ENCODE data around the gene B4GALNT3.
A peak's percentile ranks its signal among the peaks of the same experiment; 100 is the strongest.
"Not testable (repeated sequence)": the region's sequence is repeated elsewhere in the genome, so short reads cannot be mapped to it uniquely, and the experiment has no call there.

B4GALNT3 gene

GRCh38 chr12:459430-460258 lies at the start of gene B4GALNT3:
B4GALNT3 (plus strand) TSS chr12:459939; CDS start chr12:460377, 438 bp downstream.
- DNase-seq (ENCODE audit: extremely low read depth in 1 of 2, low read depth in 1 of 2), result peak in 1 of 2 donors; percentile 8

DNA sequence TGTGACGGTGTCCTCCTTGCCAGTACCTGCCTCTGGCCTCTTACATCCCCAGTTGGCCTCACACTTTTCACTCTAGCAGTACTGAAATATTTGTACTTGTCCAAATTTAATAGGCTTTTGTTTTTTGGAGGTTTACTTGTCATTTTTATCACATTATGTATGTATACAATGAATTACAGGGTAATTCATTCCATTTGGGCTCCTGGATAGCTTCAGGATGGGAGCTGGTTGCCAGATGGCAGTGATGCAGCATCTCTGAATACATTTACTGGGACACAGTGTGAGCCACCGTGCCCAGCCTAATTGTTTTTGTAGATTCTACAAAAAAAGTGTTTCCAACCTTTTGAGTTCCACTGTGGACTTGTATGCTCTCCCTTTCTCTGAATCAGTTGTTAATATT lies 44.9 kb upstream of the B4GALNT3 start:
- DNase-seq (ENCODE audit: extremely low read depth in 1 of 2, low read depth in 1 of 2), result no peak

DNA sequence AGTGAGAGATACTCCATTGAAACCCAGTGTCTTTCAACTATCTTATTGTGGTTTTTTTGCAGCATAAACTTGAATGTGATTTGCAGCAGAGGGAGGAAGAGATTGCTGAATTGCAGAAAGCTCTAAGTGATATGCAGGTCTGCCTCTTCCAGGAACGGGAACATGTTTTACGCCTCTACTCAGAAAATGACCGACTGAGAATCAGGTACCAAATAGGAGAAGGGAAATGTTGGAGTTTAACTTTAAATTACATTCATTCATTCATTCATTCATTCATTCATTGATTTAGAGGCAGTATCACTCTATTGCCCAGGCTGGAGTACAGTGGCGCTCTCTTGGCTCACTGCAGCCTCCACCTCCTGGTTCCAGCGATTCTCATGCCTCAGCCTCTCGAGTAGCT lies 41.3 kb upstream of the B4GALNT3 start:
- no peak for DNase-seq (ENCODE audit: extremely low read depth in 1 of 2, low read depth in 1 of 2)

- DNase-seq (ENCODE audit: extremely low read depth in 1 of 2, low read depth in 1 of 2), result no peak
Measured at GRCh38 chr12:422526-422925, 37.2 kb upstream of the B4GALNT3 start.

DNA sequence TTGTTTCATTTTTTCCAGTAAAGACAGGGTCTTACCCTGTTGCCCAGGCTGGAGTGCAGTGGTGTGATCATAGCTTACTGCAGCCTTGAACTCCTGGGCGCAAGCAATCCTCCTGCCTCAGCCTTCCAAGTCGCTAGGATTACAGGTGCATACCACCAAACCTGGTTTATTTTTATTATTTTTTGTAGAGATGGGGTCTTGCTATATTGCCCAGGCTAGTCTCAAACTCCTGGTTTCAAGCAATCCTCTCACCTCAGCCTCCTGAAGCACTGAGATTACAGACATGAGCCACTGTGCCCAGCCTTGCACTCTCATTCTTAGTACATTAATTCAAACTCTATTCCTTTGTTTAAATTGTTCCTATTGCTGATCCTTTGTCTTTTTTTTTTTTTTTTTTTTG lies 24.0 kb upstream of the B4GALNT3 start:
- DNase-seq (ENCODE audit: extremely low read depth in 1 of 2, low read depth in 1 of 2), result not testable (repeated sequence)

DNA sequence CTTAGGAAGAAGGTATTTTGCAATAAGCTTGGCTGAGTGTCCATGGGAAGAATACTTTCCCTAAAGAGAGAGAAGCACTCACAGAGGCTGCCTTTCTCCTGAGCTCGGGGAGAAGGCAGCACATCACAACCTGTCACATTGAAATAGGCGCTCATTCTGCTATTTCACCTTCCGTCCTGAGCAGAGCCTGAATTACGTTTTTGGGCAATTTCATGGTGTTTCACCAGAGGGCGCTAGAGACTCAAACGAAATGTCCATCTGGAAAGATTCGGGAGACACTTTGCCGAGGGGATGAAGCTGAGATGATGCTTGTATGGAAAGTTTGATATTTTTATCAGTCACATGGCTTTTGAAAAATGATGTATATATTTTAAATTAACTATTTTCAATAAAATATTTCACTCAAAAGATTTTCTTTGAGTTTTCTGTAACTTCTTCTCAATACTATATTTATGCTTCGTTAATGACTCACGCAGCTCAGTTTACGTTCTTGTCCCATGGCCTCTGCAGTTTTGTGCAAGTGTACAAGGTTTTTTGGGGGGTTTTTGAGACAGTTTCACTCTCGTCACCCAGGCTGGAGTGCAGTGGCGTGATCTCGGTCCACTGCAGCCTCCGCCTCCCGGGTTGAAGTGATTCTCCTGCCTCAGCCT lies 17.4 kb upstream of the B4GALNT3 start:
- peak in 1 of 2 donors; percentile 7 for DNase-seq (ENCODE audit: extremely low read depth in 1 of 2, low read depth in 1 of 2)

GRCh38 chr12:447141-447540 lies 12.6 kb upstream of the B4GALNT3 start:
- DNase-seq (ENCODE audit: extremely low read depth in 1 of 2, low read depth in 1 of 2), result no peak

DNA sequence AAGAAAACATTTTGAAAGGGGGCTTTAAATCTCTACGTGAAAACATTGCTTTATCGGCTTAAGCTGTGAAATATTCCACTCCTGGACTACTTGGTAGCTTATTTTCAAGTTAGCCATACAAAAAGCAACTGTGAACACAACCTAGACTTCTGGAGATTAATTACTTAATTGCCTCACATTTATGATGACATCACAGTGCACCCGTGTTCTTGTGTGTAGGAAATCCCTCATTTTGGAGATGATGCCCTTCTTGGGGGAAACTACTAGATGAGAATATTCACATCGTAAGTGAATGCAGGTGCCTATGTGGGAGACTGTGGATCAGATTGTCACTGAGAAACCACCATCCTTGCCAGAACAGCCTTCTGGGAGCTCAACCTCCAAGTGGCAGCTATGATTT lies 10.5 kb upstream of the B4GALNT3 start:
- DNase-seq (ENCODE audit: extremely low read depth in 1 of 2, low read depth in 1 of 2), result no peak

GRCh38 chr12:450438-450837 lies 9.3 kb upstream of the B4GALNT3 start:
- no peak for DNase-seq (ENCODE audit: extremely low read depth in 1 of 2, low read depth in 1 of 2)

DNA sequence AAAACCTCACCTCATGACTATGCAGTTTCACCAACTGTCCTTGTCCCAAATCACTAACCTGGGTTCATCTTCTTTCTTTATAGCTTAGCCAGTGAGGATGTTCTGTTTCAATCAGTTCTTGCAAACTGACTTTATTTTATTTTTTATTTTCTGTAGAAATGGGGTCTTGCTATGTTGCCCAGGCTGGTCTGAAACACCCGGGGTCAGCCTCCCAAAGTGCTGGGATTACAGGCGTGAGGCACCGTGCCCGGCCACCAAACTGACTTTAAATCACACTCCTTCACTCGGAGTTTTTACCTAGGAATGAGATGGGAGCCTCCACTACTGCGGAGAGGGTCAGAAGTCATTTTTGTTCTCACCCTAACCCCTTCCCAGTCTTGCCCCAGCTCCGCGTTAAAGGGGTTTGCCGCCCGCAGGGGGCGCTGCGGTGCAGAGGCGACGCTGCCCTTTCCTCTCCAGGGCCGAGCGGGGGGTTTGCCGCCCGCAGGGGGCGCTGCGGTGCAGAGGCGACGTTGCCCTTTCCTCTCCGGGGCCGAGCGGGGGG lies 7.0 kb upstream of the B4GALNT3 start:
- peak in 1 of 2 donors; percentile 61 for DNase-seq (ENCODE audit: extremely low read depth in 1 of 2, low read depth in 1 of 2)

DNA sequence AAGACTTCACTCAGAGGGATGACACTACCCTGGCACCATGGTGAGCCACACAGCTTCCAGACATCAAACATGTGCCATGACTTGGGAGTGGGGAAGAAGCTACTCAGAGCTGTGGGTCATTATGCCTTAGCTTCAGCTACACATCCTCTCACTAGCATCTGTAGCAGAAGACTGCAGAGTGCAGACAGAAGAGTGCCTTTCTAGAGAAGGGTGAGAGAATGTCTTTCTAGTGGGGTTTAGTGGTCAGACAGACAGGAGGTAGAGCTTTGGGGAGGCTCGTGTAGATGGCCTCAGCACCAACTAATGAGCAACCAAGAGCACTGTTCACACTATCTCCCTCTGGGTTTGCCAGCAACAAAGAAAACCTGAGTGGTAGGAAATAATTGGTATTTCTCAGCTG lies 4.9 kb upstream of the B4GALNT3 start:
- DNase-seq (ENCODE audit: extremely low read depth in 1 of 2, low read depth in 1 of 2), result no peak

DNA sequence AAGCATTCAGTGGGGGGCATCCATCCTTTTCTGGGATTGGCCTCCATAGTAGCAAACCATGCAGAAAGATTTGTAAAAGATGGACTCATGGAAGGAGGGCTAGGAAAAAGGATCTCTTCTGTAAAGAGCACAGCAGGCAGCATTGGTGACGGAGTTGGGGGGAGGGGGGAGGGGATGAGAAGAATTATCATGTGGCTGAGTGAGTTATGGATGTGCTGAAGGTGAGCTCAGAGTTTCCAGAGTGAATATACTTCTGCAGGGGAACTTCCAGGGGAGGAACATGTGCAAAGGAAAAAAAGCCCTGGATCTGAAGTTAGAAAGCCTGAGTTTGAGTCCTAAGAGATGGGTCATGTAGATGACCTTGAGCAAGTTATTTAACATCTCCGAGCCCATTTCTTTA lies 3.9 kb upstream of the B4GALNT3 start:
- DNase-seq (ENCODE audit: extremely low read depth in 1 of 2, low read depth in 1 of 2), result no peak

DNA sequence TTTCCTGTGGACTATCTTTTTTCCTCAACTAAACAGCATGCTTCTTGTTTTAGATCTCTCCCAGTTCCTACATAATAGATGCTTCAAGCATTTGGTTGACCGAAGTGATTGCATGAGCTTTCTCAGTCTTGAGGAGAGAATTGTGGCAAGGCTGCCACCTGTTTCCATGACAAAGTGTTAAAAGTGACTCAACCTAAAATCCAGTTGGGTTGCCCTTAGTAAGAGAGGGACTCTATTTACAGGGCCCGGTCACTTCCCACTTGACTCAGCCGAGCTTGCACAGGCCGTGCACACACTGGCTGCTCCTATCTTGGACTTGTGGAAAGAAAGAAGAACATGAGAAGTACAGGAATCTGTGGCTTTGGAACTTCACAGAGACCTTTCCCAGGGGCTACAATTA lies 2.1 kb upstream of the B4GALNT3 start:
- DNase-seq (ENCODE audit: extremely low read depth in 1 of 2, low read depth in 1 of 2), result no peak

- DNase-seq (ENCODE audit: extremely low read depth in 1 of 2, low read depth in 1 of 2), result no peak
Measured at GRCh38 chr12:459050-459429, 699 bp upstream of the B4GALNT3 start.

GRCh38 chr12:460261-461230 lies 807 bp downstream of the B4GALNT3 start:
- peak in 1 of 2 donors; percentile 4 for DNase-seq (ENCODE audit: extremely low read depth in 1 of 2, low read depth in 1 of 2)

- DNase-seq (ENCODE audit: extremely low read depth in 1 of 2, low read depth in 1 of 2), result no peak
Measured at GRCh38 chr12:461425-461824, 1.7 kb downstream of the B4GALNT3 start.

DNA sequence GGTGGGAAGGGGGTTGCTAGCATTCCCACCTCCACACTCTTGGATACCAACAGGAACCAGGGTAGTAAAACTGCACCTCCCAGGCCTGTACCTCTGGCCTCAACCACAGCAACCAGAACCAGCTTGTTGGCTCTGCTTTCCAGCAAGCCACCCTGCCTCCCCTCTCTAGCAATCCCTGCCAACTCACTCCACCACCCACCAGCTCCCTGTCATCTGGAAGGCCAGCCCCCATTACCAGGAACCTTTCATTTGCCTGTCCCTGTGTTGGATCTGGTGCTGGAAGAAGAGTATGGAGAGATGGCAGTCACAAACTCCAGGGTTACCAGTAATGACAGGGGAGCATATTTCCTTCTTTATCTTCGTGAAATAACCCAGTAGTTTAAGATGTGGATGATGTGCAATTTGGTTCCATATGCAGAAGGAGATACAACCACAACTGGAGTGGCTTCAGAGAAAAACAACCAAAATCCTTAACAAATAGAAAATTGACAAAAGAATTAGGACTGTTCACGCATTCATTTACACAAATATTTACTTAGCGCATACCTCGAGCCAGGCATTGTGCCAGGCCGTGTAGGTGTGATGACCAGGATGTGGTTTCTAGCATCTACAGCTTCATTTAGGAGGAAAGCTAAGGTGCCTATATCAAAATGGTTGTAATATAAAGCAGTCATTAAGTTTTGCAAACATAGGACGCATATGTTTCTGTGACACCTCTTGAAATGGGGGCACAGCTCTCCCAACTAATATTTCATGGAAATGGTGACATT lies 3.4 kb downstream of the B4GALNT3 start:
- DNase-seq (ENCODE audit: extremely low read depth in 1 of 2, low read depth in 1 of 2), result no peak

DNA sequence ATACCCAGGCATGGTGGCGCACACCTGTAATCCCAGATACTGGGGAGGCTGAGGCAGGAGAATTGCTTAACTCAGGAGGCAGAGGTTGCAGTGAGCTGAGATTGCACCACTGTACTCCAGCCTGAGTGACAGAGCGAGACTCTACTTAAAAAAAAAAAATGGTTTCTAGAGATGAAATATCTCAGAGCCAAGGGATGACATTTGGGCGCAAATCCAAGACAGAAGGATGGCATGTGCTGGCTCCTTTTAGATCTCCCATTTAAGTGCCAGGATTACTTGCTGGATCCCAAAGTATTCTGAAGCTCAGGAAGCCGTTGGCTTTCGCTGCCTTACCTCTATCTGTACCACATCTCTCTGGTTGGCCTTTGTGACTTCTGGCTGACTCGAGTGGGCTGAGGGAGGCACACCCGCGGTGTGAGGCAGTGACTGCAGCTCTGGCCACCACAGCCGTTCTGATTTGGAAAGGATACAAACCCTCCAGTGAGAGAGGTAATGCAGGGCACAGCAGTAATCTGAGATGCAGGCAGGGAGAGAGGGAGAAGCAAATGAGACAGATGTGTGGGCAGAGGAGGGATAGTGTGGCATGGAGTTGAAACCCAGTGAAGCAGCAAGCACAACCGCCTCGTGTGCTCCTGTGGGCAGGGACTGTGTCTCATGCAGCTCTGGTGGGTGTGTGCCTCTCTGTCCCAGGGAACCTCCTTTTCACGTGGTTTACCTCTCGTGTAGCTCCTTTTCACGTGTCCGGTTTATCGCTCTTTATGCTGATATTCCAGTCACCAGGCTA lies 4.9 kb downstream of the B4GALNT3 start:
- DNase-seq (ENCODE audit: extremely low read depth in 1 of 2, low read depth in 1 of 2), result no peak

DNA sequence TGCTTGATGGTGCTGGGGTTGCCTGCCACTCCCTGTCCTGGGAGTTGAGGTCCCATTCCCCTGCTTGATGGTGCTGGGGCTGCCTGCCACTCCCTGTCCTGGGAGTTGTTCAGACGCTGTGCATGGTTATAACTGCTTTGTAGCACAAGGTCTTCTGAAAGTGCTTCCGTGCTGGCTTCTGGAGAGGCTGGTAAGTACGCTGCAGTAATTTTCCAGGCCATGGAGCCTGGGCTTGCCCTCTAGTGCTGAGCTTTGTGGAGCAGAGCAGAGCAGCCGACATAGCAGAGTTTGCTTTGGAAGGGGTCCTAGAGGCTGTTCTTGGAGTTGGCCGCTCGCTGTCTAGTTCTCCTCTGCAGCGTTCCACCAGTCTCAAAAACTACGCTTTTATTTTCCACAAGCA lies 6.3 kb downstream of the B4GALNT3 start:
- no peak for DNase-seq (ENCODE audit: extremely low read depth in 1 of 2, low read depth in 1 of 2)

Data from stimulated activated CD8-positive, alpha-beta memory T cell treated with anti-CD3 and anti-CD28 coated beads, Interleukin-7, amount 100 ng/mL, for 48 hours (primary cell).